NCI-H2196 (cell line): Measurements from ENCODE around the gene FCHSD2.
A peak's percentile ranks its signal among the peaks of the same experiment; 100 is the strongest.
"Not testable (repeated sequence)": the region's sequence is repeated elsewhere in the genome, so short reads cannot be mapped to it uniquely, and the experiment has no call there.

Experiments used
- DNase-seq: peaks from one replicate; lab custom pipeline; 2025; ENCODE audit not compliant: unreplicated experiment; lab: John Stamatoyannopoulos, UW

Gene FCHSD2

GRCh38 chr11:72825661-72826060 lies 316.5 kb downstream of the FCHSD2 start:
- DNase-seq, result no peak

GRCh38 chr11:72824811-72825505 lies 317.2 kb downstream of the FCHSD2 start:
- DNase-seq, result no peak

- no peak for DNase-seq
Observed at GRCh38 chr11:72824020-72824419, 318.1 kb downstream of the FCHSD2 start.

GRCh38 chr11:72823105-72823804 lies 318.9 kb downstream of the FCHSD2 start:
- DNase-seq, result no peak

- peak; percentile 95 for DNase-seq
Observed at GRCh38 chr11:72821920-72822799, 320.0 kb downstream of the FCHSD2 start.

GRCh38 chr11:72821221-72821919 lies 320.7 kb downstream of the FCHSD2 start:
- no peak for DNase-seq

- no peak for DNase-seq
Observed at GRCh38 chr11:72820439-72821139, 321.5 kb downstream of the FCHSD2 start.

- no peak for DNase-seq
Observed at GRCh38 chr11:72818971-72819370, 323.1 kb downstream of the FCHSD2 start.

- DNase-seq, result no peak
Observed at GRCh38 chr11:72817966-72818365, 324.2 kb downstream of the FCHSD2 start.

GRCh38 chr11:72816404-72816990 lies 325.6 kb downstream of the FCHSD2 start:
- DNase-seq, result no peak

GRCh38 chr11:72815110-72815618 lies 327.0 kb downstream of the FCHSD2 start:
- peak; percentile 62 for DNase-seq

- peak; percentile 87 for DNase-seq
Observed at GRCh38 chr11:72814286-72815109, 327.6 kb downstream of the FCHSD2 start, which contains the start of gene ATG16L2. Gene ATG16L2, plus strand, starts transcription at chr11:72814411. Its CDS starts 35 bp downstream, at chr11:72814446.

GRCh38 chr11:72813740-72814285 lies 328.3 kb downstream of the FCHSD2 start:
- DNase-seq, result peak; percentile 85

GRCh38 chr11:72812967-72813739 lies 329.0 kb downstream of the FCHSD2 start:
- DNase-seq, result peak; percentile 36

- peak; percentile 26 for DNase-seq
Observed at GRCh38 chr11:72812604-72812966, 329.5 kb downstream of the FCHSD2 start.

GRCh38 chr11:72811686-72812085 lies 330.4 kb downstream of the FCHSD2 start:
- not testable (repeated sequence) for DNase-seq

GRCh38 chr11:72808331-72808798 lies 333.8 kb downstream of the FCHSD2 start:
- no peak for DNase-seq

GRCh38 chr11:72807792-72808191 lies 334.3 kb downstream of the FCHSD2 start:
- no peak for DNase-seq
